DND-41 (cell line): Measurements from ENCODE around the gene NCAM2.

ENCODE experiments used
- ATAC-seq: fragments of 200-7000 bp; cut with Tn5 transposase; 3 replicates; pipeline ENCODE4 v1.9.1; 2021; ENCODE audit warnings: low read depth; ENCODE audit not compliant: insufficient read depth
- DNase-seq: peaks from one replicate; pipeline ENCODE4 v3.0.0-alpha.2; 2020
- H2AFZ ChIP-seq: 2 replicates; pipeline ENCODE4 v1.6.0; 2012; ENCODE audit warnings: low read depth, low read length
- H3K27ac ChIP-seq: 2 replicates; pipeline ENCODE4 v1.5.1; 2012; ENCODE audit warnings: low read length, inconsistent platforms
- H3K27me3 ChIP-seq: fragments of 200-600 bp; sonication (generic); 2 replicates; pipeline ENCODE4 v1.6.0; 2012; ENCODE audit warnings: low read length, mild to moderate bottlenecking, inconsistent platforms; ENCODE audit not compliant: insufficient read depth, poor library complexity
- H3K36me3 ChIP-seq: 2 replicates; pipeline ENCODE4 v1.5.1; 2012; ENCODE audit warnings: low read length, inconsistent platforms; ENCODE audit not compliant: insufficient read depth
- H3K4me1 ChIP-seq: 2 replicates; pipeline ENCODE4 v1.5.1; 2012; ENCODE audit warnings: mild to moderate bottlenecking, low read length; ENCODE audit not compliant: insufficient read depth
- H3K4me2 ChIP-seq: 2 replicates; pipeline ENCODE4 v1.6.0; 2012; ENCODE audit warnings: mild to moderate bottlenecking, moderate library complexity, low read length, inconsistent platforms; ENCODE audit not compliant: insufficient read depth
- H3K4me3 ChIP-seq, 2 experiments: fragments of 200-600 bp in 1 of 2; shearing (Covaris generic) in 1 of 2; 2 replicates each; pipeline ENCODE4 v1.5.1; 2012 to 2016; ENCODE audit warnings: inconsistent platforms in 2 of 2, low read length in 2 of 2, mild to moderate bottlenecking in 2 of 2, low read depth in 1 of 2, moderate library complexity in 1 of 2
- H3K79me2 ChIP-seq: 2 replicates; pipeline ENCODE4 v1.6.0; 2012; ENCODE audit warnings: low read length, inconsistent platforms; ENCODE audit not compliant: insufficient read depth
- H3K9ac ChIP-seq: 2 replicates; pipeline ENCODE4 v1.6.0; 2012; ENCODE audit warnings: low read depth, mild to moderate bottlenecking, inconsistent platforms, low read length, moderate library complexity
- H3K9me3 ChIP-seq: 2 replicates; pipeline ENCODE4 v1.5.1; 2012; ENCODE audit warnings: low read length, moderate library complexity, mild to moderate bottlenecking, inconsistent platforms; ENCODE audit not compliant: insufficient read depth, severe bottlenecking
- H4K20me1 ChIP-seq: 2 replicates; pipeline ENCODE4 v1.6.0; 2012; ENCODE audit warnings: low read length; ENCODE audit not compliant: insufficient read depth
- CTCF ChIP-seq: IDR thresholded peaks from 2 replicates; pipeline ENCODE4 v1.5.1; 2012; ENCODE audit warnings: borderline replicate concordance, low read length, moderate library complexity, mild to moderate bottlenecking; ENCODE audit not compliant: poor library complexity, severe bottlenecking; ENCODE audit errors: extremely low read depth
- EZH2 ChIP-seq: IDR thresholded peaks from 3 replicates; pipeline ENCODE4 v1.6.1; 2012; ENCODE audit warnings: borderline replicate concordance, low read depth, mild to moderate bottlenecking, moderate library complexity, low read length, inconsistent platforms; ENCODE audit not compliant: severe bottlenecking

NCAM2 gene

GRCh38 chr21:21165063-21165645 is 166.9 kb downstream of the NCAM2 start:
- no peak overlapping the region for H3K9ac ChIP-seq
- DNase-seq: no peak
- no peaks in the 10 kb centered on the region for H4K20me1 ChIP-seq
- H3K79me2 ChIP-seq: no peaks in the 10 kb centered on the region
- H3K4me3 ChIP-seq: no peak overlapping the region
- peaks cover 19% of the 10 kb centered on the region for H3K4me1 ChIP-seq
- TF ChIP-seq EZH2 (no peak), CTCF (no peak)
- no peak overlapping the region for H3K4me2 ChIP-seq
- H3K36me3 ChIP-seq: no peaks in the 10 kb centered on the region
- peak overlapping the region; percentile 47; the same call in 1 of the 2 replicates for H3K27ac ChIP-seq
- ATAC-seq: no peak; the same call in 2 of the 3 replicates
- no peaks in the 10 kb centered on the region for H3K27me3 ChIP-seq
- peaks cover 17% of the 10 kb centered on the region for H3K9me3 ChIP-seq
- 0 out of 2 replicates have a peak overlapping the region, but pooled peaks have one; percentile 12 for H2AFZ ChIP-seq

DNA sequence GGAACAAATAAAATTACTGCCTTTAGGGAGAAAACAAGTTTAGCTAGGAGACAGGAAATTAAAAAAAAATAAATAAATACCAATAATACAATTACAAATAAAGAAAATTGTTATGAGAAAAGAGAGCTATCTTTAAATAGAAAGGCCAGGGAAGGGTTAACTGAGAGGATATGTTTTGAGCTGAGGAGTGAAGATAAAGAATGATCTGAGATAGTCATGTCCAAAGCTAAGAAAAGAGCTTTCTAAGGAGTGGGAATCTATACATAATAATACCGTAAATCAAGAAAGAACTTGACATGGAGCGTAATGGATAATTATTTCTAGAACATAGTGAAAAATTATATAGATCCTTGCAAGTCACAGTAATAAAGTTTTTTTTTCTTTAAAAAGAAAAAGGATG is 176.5 kb downstream of the NCAM2 start:
- H3K79me2 ChIP-seq: no peaks in the 10 kb centered on the region
- H3K4me3 ChIP-seq: no peak overlapping the region
- no peaks in the 10 kb centered on the region for H3K9me3 ChIP-seq
- no peak overlapping the region for H3K9ac ChIP-seq
- TF ChIP-seq EZH2: no peak
- TF ChIP-seq CTCF: no peak
- H3K4me1 ChIP-seq: peaks cover 15% of the 10 kb centered on the region
- ATAC-seq (no peak), DNase-seq (no peak)
- H3K27me3 ChIP-seq: no peaks in the 10 kb centered on the region
- no peak overlapping the region; the same call in 1 of the 2 replicates for H3K27ac ChIP-seq
- H3K36me3 ChIP-seq: no peaks in the 10 kb centered on the region
- no peak overlapping the region for H2AFZ ChIP-seq
- no peaks in the 10 kb centered on the region for H4K20me1 ChIP-seq
- H3K4me2 ChIP-seq: no peak overlapping the region

DNA sequence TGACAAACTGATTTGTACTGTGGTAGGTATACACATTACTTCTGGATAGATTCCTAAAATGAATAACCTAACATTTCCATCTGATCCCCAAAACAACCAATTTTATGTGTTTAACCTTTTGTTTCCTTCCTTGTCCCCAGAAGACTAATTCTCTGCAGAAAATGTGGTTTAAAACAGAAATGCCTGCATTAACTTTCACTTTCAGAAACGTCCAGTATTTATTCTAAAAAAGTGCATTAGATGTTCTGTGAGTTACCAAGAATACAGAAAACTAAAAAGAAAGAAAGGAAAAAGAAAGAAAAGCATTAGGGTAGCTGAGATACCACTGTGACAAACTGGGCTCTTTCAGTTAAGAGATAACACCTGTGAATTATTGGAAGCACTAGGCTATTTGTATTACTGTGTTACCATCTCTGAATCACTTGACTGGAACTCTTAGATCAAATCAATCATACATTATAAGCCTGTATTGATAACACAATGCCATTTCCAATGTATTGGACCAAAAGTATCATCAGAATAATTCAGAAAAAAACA is 177.7 kb downstream of the NCAM2 start:
- Histone ChIP-seq H2AFZ (peak overlapping the region; percentile 71), H3K79me2 (no peaks in the 10 kb centered on the region), H3K27ac (peak overlapping the region; percentile 73), H3K36me3 (no peaks in the 10 kb centered on the region), H3K4me1 (peaks cover 15% of the 10 kb centered on the region), H4K20me1 (no peaks in the 10 kb centered on the region), H3K9me3 (no peaks in the 10 kb centered on the region), H3K4me3 (peak overlapping the region; percentile 9 to 45; a peak in 3 of 4 replicates), H3K9ac (peak overlapping the region; percentile 44), H3K27me3 (no peaks in the 10 kb centered on the region), H3K4me2 (peak overlapping the region; percentile 66)
- ATAC-seq (peak; percentile 80), DNase-seq (no peak)
- TF ChIP-seq CTCF: no peak
- TF ChIP-seq EZH2: no peak
